ENCODE data around the gene HORMAD2.

The HORMAD2 gene

GRCh38 chr22:30192427-30192826 is 112.2 kb downstream of the HORMAD2 start:
- Histone ChIP-seq H3K36me3 (ENCODE audit: control insufficient read depth in 1 of 2, insufficient read depth in 2 of 2, low read length in 2 of 2) (no peaks in the 10 kb centered on the region), H2BK5ac (ENCODE audit: low read depth, low read length, poor library complexity) (no peak overlapping the region), H2BK12ac (ENCODE audit: low read length) (no peak overlapping the region), H4K12ac (ENCODE audit: low read depth, low read length) (no peak overlapping the region), H4K8ac (ENCODE audit: low read depth, low read length) (no peak overlapping the region), H3K4ac (ENCODE audit: low read depth, low read length) (no peak overlapping the region), H3K23ac (ENCODE audit: low read length) (no peak overlapping the region), H3K27me3 (ENCODE audit: insufficient read depth, low read length) (no peaks in the 10 kb centered on the region), H2AK5ac (ENCODE audit: low read length) (no peak overlapping the region), H3K4me3 (ENCODE audit: low read depth, low read length) (no peak overlapping the region), H3K9me3 (ENCODE audit: insufficient read depth, low read depth, low read length) (no peaks in the 10 kb centered on the region), H3K79me1 (ENCODE audit: low read length) (no peaks in the 10 kb centered on the region), H3K27ac (ENCODE audit: low read depth, low read length) (no peak overlapping the region), H2AFZ (ENCODE audit: insufficient read depth, low read length, poor library complexity) (no peak overlapping the region), H3K79me2 (ENCODE audit: control insufficient read depth, insufficient read depth, low read length, poor library complexity) (no peaks in the 10 kb centered on the region), H2BK120ac (ENCODE audit: insufficient read depth, low read length, poor library complexity) (no peak overlapping the region), H3K4me1 (ENCODE audit: control insufficient read depth in 1 of 2, insufficient read depth in 2 of 2, low read length in 2 of 2) (peaks cover 7 to 15% of the 10 kb centered on the region in 2 experiments), H3K14ac (ENCODE audit: low read length) (no peak overlapping the region), H3K9ac (ENCODE audit: low read length) (no peak overlapping the region), H3K18ac (ENCODE audit: low read length) (no peak overlapping the region), H4K91ac (ENCODE audit: low read depth, low read length) (no peak overlapping the region), H3K4me2 (ENCODE audit: low read length) (no peak overlapping the region)
- DNase-seq: no peak
- WGBS (ENCODE audit: extremely low coverage, insufficient coverage, insufficient read length): no CpG with 5 or more reads among the region's 1 CpG

GRCh38 chr22:30193031-30193775 is 112.9 kb downstream of the HORMAD2 start:
- Histone ChIP-seq H3K4ac (ENCODE audit: low read depth, low read length) (no peak overlapping the region), H3K14ac (ENCODE audit: low read length) (no peak overlapping the region), H4K91ac (ENCODE audit: low read depth, low read length) (no peak overlapping the region), H3K4me1 (ENCODE audit: control insufficient read depth in 1 of 2, insufficient read depth in 2 of 2, low read length in 2 of 2) (peaks cover 7 to 15% of the 10 kb centered on the region in 2 experiments), H3K79me2 (ENCODE audit: control insufficient read depth, insufficient read depth, low read length, poor library complexity) (no peaks in the 10 kb centered on the region), H3K27ac (ENCODE audit: low read depth, low read length) (no peak overlapping the region), H3K79me1 (ENCODE audit: low read length) (no peaks in the 10 kb centered on the region), H2BK120ac (ENCODE audit: insufficient read depth, low read length, poor library complexity) (no peak overlapping the region), H3K4me3 (ENCODE audit: low read depth, low read length) (no peak overlapping the region), H3K9ac (ENCODE audit: low read length) (no peak overlapping the region), H2BK5ac (ENCODE audit: low read depth, low read length, poor library complexity) (no peak overlapping the region), H3K36me3 (ENCODE audit: control insufficient read depth in 1 of 2, insufficient read depth in 2 of 2, low read length in 2 of 2) (no peaks in the 10 kb centered on the region), H2BK12ac (ENCODE audit: low read length) (no peak overlapping the region), H2AFZ (ENCODE audit: insufficient read depth, low read length, poor library complexity) (no peak overlapping the region), H3K9me3 (ENCODE audit: insufficient read depth, low read depth, low read length) (no peaks in the 10 kb centered on the region), H3K18ac (ENCODE audit: low read length) (no peak overlapping the region), H4K12ac (ENCODE audit: low read depth, low read length) (no peak overlapping the region), H3K4me2 (ENCODE audit: low read length) (no peak overlapping the region), H3K23ac (ENCODE audit: low read length) (no peak overlapping the region), H4K8ac (ENCODE audit: low read depth, low read length) (no peak overlapping the region), H3K27me3 (ENCODE audit: insufficient read depth, low read length) (no peaks in the 10 kb centered on the region), H2AK5ac (ENCODE audit: low read length) (no peak overlapping the region)
- no CpG with 5 or more reads among the region's 3 CpGs for WGBS (ENCODE audit: extremely low coverage, insufficient coverage, insufficient read length)
- DNase-seq: no peak

- Histone ChIP-seq H3K4me2 (ENCODE audit: low read length) (no peak overlapping the region), H3K4me1 (ENCODE audit: control insufficient read depth in 1 of 2, insufficient read depth in 2 of 2, low read length in 2 of 2) (peaks cover 7 to 15% of the 10 kb centered on the region in 2 experiments), H3K9ac (ENCODE audit: low read length) (no peak overlapping the region), H3K79me2 (ENCODE audit: control insufficient read depth, insufficient read depth, low read length, poor library complexity) (no peaks in the 10 kb centered on the region), H2BK120ac (ENCODE audit: insufficient read depth, low read length, poor library complexity) (no peak overlapping the region), H2AFZ (ENCODE audit: insufficient read depth, low read length, poor library complexity) (no peak overlapping the region), H3K9me3 (ENCODE audit: insufficient read depth, low read depth, low read length) (no peaks in the 10 kb centered on the region), H4K8ac (ENCODE audit: low read depth, low read length) (no peak overlapping the region), H3K14ac (ENCODE audit: low read length) (no peak overlapping the region), H2BK5ac (ENCODE audit: low read depth, low read length, poor library complexity) (no peak overlapping the region), H2AK5ac (ENCODE audit: low read length) (no peak overlapping the region), H3K27ac (ENCODE audit: low read depth, low read length) (no peak overlapping the region), H2BK12ac (ENCODE audit: low read length) (no peak overlapping the region), H3K4me3 (ENCODE audit: low read depth, low read length) (no peak overlapping the region), H3K79me1 (ENCODE audit: low read length) (no peaks in the 10 kb centered on the region), H3K23ac (ENCODE audit: low read length) (no peak overlapping the region), H3K4ac (ENCODE audit: low read depth, low read length) (no peak overlapping the region), H3K36me3 (ENCODE audit: control insufficient read depth in 1 of 2, insufficient read depth in 2 of 2, low read length in 2 of 2) (no peaks in the 10 kb centered on the region), H4K12ac (ENCODE audit: low read depth, low read length) (no peak overlapping the region), H3K27me3 (ENCODE audit: insufficient read depth, low read length) (no peaks in the 10 kb centered on the region), H4K91ac (ENCODE audit: low read depth, low read length) (no peak overlapping the region), H3K18ac (ENCODE audit: low read length) (no peak overlapping the region)
- no peak for DNase-seq
- WGBS (ENCODE audit: extremely low coverage, insufficient coverage, insufficient read length): no CpG with 5 or more reads among the region's 5 CpGs
These were observed 115.2 kb downstream of the HORMAD2 start for GRCh38 chr22:30195245-30196140.

- H3K27ac ChIP-seq (ENCODE audit: low read depth, low read length): no peak overlapping the region
These were observed 116.0 kb downstream of the HORMAD2 start for GRCh38 chr22:30196141-30196879.

More at GRCh38 chr22:30196141-30196879, 116.0 kb downstream of the HORMAD2 start:
- Histone ChIP-seq H2BK12ac (ENCODE audit: low read length) (no peak overlapping the region), H2AK5ac (ENCODE audit: low read length) (no peak overlapping the region), H4K8ac (ENCODE audit: low read depth, low read length) (no peak overlapping the region), H2BK5ac (ENCODE audit: low read depth, low read length, poor library complexity) (no peak overlapping the region), H3K14ac (ENCODE audit: low read length) (no peak overlapping the region), H3K79me2 (ENCODE audit: control insufficient read depth, insufficient read depth, low read length, poor library complexity) (no peaks in the 10 kb centered on the region), H2AFZ (ENCODE audit: insufficient read depth, low read length, poor library complexity) (no peak overlapping the region), H3K18ac (ENCODE audit: low read length) (no peak overlapping the region), H4K12ac (ENCODE audit: low read depth, low read length) (no peak overlapping the region), H3K36me3 (ENCODE audit: control insufficient read depth in 1 of 2, insufficient read depth in 2 of 2, low read length in 2 of 2) (no peaks in the 10 kb centered on the region), H3K4me2 (ENCODE audit: low read length) (peak overlapping the region; percentile 23), H3K23ac (ENCODE audit: low read length) (no peak overlapping the region), H3K9me3 (ENCODE audit: insufficient read depth, low read depth, low read length) (no peaks in the 10 kb centered on the region), H3K27me3 (ENCODE audit: insufficient read depth, low read length) (no peaks in the 10 kb centered on the region), H3K9ac (ENCODE audit: low read length) (no peak overlapping the region), H3K4ac (ENCODE audit: low read depth, low read length) (no peak overlapping the region), H4K91ac (ENCODE audit: low read depth, low read length) (no peak overlapping the region), H3K4me1 (ENCODE audit: control insufficient read depth in 1 of 2, insufficient read depth in 2 of 2, low read length in 2 of 2) (peaks cover 7 to 15% of the 10 kb centered on the region in 2 experiments), H3K4me3 (ENCODE audit: low read depth, low read length) (no peak overlapping the region), H3K79me1 (ENCODE audit: low read length) (no peaks in the 10 kb centered on the region), H2BK120ac (ENCODE audit: insufficient read depth, low read length, poor library complexity) (no peak overlapping the region)
- peak; percentile 68 to 78 for DNase-seq
- WGBS (ENCODE audit: extremely low coverage, insufficient coverage, insufficient read length): no CpG with 5 or more reads among the region's 11 CpGs

Data from trophoblast cell (in vitro differentiated cells and primary cell).